Renal cortical epithelial cell (primary cell): ENCODE data around the gene SESTD1. TPM values are rescaled to one million over a fixed set of nuclear protein-coding genes. Genes with fewer than 3 reads are reported as not detected.

Source experiments
- DNase-seq: peaks from one replicate; pipeline ENCODE4 v3.0.0-alpha.2; 2011; ENCODE audit warnings: low read depth
- total RNA-seq: library from RNA; depleted of rRNA; stranded (reverse); fragments of >200 nt; gene quantifications from 2 replicates; pipeline ENCODE4 v1.2.3, GENCODE V29; 2014

SESTD1 gene
- total RNA-seq, 1 donor from 2014 or later, result 51.1 TPM

DNA sequence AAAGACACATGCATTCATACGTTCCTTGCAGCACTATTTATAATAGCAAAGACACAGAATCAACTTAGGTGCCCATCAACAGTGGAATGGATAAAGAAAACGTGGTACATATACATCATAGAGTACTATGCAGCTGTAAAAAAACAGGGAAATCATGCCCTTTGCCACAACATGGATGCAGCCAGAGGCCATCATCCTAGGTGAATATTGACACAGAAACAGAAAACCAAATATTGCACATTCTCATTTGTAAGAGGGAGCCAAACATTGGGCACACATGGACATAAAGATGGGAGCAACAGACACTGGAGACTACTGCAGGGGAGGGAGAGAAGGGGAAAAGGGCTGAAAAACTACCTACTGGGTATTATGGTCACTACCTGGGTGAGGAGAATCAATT is 73.5 kb downstream of the SESTD1 start:
- no peak for DNase-seq

DNA sequence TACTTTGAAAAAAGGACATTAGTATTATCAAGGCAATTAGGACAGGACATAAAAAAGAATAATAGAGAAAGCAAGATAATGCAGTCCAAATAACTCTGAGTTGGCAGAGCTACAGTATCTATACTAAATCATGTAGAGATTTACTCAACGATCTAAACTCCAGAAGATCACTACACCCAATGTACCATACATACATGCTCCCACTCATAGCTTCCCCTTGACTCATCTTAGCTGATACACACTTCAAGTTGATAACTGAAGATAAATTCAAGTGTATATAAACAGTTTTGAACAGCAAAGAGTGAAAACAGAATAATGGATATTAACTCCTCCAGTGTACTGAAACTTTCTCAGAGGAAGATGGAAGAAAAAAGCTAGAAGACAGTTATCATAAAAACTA is 78.5 kb downstream of the SESTD1 start:
- no peak for DNase-seq

DNA sequence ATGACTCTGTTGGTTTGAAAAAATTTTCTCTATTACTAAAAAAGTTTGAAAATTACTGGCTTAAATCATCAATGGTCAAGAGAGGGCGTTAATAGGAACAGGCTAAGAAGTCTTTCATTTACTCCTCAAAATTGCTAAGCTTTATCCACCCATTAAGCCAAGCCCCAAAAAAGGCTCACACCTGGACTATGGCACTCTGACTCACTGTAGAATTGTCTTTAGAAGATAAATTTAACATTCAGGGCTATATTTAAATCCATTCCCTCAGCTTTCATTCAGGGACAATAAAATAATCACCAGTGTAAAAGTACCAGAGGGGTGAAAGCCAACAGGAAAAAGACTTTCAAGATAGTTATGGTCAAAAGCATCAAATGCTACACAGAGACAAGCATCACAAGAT is 80.0 kb downstream of the SESTD1 start:
- DNase-seq, result no peak

DNA sequence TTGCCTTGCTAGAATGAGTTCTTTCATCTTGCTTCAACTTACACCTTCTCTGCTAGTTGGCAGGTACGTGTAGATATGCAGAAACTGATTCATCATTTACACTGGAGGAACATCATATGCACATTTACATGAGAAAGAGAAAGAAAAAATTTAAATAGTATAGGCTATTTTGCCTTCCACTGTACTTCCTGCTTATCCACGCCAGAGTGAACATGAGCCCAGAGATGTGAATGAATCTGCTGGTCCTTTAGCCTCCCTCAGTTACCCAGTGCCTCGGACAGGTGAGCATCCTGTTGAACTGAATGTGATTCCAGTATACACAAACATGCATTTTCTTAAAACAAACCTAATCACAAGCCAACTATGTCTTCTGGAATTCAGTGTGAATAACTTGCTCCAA is 83.6 kb downstream of the SESTD1 start:
- no peak for DNase-seq

DNA sequence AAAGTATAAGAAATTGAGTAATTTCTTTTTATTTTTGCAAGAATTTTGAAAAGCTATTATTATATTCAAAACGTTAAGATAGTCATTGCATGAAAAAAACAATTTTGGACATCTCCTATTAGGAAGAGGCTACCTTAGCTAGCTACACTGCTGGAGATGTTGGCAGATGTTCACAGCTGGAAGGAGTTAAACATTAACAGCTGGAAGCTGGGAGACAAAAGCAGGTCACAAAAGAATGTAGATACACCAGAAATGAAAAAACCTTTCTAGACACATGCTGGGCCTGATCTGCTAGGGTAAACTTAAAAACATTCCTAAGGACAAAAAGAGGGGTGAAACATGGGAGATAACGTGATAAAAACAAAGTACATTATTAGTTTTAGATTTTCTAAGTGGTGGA is 84.4 kb downstream of the SESTD1 start:
- DNase-seq, result no peak

DNA sequence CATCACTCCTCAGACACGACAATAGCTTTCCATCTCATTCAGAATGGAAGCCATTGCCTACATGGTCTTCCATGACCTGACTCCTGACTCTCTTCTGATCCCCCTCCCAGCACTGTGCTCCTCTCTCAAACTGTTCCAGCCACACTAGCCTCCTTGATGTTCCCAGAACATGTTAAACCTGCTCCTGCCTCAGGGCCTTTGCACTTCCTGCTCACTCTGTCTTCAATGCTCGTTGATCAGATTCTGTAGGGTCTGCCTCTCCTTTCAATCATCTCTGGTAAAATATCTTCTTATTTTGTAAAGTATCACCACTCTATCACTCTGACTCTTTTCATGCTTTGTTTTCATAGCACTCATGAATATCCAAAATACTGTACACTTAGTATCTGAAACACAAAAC is 84.9 kb downstream of the SESTD1 start:
- DNase-seq, result no peak

DNA sequence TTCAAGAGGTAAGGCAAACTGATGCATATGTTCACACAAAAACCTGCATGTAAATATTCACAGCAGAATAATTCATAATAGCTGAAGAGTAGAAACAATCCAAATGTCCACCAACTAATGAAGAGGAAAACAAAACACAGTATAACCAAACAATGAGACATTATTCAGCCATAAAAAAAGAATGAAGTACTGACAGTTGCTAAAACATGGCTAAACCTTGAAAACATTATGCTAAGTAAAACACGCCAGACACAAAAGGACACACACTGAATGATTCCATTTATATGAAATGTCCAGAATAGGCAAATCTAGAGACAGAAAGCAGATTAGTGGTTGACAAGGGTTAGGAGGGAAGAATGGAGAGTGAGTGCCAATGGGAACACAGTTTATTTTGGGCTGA is 86.9 kb downstream of the SESTD1 start:
- no peak for DNase-seq

DNA sequence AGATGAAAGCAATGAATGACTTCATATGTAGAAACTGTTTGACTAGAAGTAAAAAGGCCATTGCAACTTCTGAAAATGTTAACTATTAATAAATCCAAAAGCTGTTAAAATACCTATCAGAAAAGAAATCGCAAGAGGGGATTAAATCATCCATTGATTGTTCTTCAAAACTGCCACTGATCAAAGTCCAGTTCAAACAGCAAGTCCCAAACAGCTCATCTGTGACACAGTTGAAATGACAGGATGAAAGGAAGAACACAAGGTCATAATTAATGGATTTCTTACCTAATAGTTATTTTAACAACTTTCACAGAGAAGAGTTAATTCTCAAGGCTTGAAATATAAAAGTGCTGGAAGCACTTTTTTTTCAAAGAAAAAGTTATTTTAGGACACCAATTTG is 90.4 kb downstream of the SESTD1 start:
- DNase-seq, result no peak

DNA sequence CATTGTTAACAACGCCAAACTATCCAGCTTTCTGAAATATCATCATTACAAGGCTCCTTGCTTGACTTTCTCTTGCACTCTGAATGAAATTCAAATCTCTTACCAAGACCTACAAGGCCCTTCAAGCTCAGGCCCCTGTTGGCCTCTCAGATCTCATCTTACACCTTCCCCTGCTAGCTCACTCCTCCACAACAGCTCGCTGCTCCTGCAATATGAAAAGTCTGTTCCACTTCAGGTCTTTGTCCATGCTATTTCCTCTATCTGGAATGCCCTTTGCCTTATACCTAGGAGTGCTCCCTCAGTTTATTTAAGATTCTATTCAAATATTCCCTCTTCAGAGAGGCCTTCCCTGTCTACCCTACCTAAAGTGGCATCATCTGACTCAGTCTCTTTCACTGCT is 91.7 kb downstream of the SESTD1 start:
- no peak for DNase-seq

DNA sequence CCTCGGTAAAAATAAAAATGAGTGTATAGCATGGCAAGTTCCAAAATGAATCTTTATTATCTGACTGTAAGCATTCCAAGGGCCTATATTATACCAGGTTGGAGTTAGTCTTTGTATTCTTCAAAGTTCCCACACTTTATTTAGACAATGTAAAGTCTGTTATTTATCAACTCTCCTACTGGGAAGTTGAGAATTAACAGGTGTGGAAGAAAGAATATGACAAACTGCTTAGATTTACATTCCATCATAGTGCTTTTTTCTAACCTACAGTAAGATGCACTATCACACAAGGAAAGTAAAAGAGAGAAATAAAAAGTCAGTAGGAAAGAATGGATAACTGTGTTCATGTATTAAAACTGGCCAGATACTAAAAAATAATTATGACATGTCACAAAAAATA is 93.3 kb downstream of the SESTD1 start:
- DNase-seq, result no peak

DNA sequence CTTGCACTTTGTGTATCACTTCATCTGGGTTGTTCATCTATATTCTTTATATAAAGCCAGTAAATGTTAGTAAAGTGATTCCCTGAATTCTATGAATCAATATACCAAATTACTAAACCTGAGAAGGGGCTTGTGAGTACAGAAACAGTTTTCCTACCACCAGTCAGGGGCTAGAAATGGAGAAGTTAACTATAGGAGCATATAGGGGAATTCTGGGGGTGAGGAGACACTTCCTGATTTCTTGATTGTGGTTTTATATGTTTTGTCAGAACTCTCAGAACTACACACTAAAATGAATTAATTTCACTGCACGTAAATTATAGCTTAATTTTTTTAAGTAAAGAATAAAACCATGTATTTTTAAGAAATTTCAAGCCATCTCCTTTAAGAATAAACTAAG is 93.7 kb downstream of the SESTD1 start:
- DNase-seq, result no peak

DNA sequence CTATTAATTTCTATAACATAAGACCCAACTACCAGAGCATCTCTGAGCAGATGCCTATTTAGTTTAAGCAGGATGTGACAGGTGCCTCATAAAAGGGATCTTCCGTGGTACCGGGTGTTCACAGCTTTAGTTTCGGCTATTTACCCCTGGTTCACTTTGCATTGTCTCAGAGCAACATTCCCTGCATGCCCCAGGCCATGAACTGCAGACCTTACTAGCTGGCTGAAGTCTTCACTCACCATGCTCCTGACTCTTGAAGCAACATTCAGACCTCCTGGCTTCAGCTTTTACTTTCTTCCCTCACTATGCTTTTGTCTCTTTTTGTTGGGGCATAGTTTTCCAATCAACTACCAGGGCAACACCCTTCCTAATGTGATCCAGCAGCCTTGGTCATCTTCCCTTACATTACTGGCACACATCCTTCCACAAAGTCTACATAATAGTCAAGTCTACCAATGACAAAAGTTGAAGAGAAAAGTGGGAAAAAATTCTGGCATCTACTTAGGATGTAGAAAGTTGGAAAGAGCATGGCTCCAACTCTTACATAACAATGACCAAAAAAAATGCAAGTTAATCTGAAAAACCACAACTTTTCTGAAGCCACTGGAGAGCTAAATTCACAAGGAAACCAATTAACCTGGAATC is 99.2 kb downstream of the SESTD1 start:
- no peak for DNase-seq

DNA sequence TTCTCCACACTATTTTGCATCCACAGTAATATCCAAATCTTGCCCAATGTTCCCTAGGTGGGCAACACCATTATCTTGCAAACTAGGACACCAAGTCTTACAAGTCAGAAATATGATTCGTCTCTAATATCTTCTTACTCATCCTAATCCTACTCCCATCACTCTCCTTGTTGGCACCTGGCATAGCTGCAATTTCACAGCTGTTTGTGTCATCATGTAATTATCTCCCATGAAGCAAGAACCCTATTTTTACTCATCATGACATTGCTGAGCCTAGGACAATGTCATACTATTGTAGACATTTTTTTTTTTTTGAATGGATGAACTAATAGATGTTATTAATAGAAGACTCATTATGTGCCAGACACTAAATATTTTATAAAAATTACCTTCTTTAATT is 123.4 kb downstream of the SESTD1 start:
- DNase-seq, result no peak

DNA sequence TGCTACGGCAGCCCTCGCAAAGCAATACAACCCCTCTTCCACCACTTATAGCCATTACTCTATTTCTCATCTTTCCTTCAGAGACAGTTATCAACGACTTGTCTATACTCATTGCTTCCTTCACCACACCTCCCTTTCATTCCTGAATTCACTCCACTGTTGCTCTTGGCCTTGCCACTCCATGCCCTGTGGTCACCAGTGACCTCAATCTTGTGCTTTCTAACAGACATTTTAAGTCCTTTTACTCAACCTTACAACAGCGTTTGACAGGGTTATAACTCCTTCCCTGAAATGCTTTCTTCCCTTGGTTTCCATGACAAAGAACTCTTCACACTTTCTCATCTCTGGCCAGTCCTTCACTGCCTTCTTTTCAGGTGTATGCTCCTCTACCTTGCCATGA is 124.1 kb downstream of the SESTD1 start:
- DNase-seq, result no peak

DNA sequence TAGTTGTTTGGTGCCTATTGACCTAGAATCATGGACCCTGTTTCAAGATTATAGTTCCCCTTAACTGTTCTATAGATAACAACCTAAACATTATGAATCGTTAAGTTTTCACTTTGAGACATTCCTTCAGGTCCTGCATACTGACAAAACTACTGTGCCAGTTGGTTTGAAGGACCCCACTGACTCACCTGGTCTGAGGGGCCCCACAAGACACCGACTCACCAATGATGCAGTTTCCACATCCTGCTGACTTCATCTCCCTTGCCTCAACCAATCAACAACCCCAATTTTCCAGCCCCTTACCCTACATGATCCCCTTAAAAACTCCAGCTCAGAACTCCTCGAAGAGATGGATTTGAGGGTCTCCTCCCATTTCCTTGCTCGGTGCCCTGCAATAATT is 125.1 kb downstream of the SESTD1 start:
- DNase-seq, result no peak

DNA sequence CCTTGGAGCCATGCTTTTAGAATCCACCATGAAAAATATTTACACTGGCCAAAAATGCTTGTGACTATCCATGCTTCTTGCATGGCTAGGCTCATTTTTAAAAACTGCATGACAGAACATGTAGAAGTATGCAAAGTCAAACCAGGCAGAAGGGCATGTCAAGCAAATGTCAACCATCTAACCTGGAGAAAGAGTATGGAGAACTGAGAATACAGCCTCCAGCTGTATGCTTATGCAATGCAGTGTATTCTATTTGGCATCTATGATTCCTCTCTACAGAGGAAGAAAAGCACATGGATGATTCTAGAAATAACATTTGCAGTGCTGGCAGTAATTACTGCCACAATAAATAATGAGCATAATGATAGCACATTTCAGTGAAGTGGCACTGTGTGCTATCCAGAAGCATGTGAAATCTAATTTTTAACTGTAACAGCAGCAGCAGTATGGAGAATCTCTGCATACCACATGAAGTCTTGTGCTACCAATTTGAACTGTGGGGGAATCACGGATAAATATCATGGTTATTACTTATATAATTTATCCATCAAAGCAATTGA is 127.4 kb downstream of the SESTD1 start:
- no peak for DNase-seq

DNA sequence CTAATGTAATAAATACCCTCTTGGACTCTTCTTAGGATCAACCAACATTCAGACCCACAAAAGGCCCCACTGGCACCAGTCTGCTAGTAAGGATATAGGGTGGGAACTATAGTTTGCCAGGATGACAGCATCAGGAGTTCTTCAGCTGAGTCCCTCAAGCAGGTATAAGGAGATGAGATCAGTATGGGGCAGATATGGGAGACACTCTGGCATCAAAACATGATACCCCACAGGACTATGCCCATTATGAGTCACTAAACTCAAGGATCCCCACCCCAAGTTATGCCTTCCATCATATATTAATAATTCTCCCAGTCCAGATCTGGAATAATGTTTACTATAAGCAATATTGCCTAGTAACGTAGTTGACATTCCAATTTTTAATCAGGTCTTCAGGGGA is 131.6 kb downstream of the SESTD1 start:
- DNase-seq, result no peak

DNA sequence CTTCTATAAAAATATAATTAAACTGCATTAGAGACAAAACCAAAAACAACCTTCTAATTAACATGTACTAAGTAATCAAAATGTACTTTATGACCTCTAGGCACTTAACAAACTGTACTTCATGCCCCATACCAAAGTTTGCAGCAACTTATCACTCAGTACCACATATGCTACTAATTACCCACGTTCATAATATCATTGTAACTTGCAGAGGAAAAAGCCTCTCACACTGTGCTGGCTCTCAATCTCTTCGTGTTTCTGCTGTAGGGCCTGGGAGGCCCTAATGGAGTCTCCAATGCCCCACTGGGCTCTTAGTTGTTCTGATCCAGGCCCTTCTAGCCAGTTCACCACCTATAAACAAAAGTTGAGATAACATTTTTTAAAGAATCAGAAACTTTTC is 132.6 kb downstream of the SESTD1 start:
- DNase-seq, result no peak

DNA sequence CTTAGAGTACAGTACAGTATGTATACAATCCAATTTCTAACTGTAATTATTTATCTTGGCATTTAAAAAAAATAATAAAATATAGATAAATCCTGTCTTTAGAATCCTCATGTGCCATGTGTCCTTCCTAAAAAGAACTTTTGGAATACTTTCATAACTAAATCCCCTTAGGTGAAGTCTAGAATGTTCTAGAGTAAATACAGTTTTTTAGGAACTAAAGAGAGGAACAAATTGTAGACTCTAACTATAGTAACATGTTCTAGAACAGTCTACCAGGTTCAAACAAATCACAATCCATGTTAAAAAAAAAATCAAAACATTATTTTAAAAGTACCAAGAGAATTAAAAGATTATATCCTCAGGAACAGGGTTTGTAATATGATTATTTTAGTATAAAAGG is 134.1 kb downstream of the SESTD1 start:
- no peak for DNase-seq

DNA sequence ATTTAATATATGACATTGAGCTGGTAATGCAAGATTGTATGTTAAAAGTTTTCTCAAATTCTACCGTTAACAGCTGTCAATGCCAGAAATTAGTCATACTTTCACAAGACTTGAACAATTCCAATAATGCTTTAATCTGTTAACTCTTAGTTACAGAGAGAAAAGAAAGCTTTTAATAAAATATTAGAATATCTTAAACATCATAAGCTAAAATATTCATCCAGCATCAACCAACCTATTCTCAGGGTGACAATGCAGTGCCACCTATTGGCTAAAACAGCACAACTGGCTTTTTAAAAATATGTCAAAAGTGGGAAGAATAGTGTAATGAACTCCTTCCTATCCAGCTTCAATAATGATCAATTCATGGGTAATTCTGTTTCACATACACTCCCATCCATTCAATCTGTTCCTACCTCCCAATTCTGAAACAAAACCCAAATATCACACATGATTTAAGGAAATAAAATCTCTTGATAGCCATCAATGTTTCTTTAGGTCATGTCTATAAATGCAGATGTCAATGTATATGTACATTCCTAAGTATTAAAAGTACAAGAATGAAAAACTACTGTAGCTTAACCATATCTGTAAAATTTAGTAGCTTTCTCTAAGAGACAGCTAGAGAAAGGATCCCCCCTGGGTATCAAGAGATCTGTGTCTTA is 134.9 kb downstream of the SESTD1 start:
- peak; percentile 22 for DNase-seq

DNA sequence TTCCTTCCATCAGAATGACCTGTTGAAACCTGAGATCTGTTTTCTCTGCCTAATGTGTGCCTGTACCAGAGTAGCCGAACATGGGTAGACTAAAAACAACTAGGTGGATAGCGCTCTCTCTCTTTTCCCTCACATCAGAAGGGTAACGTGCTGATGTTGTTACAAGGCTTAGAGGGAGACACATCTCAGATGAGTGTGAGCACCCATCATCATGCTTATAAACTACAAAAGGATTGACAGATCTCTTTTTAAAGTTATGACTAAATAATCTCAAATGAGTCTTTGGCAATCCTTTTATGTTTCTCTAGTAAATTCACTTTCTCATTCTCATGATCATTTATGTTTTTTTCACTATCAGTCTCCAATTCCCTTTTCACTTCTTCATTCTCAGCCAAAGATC is 139.2 kb downstream of the SESTD1 start:
- no peak for DNase-seq

DNA sequence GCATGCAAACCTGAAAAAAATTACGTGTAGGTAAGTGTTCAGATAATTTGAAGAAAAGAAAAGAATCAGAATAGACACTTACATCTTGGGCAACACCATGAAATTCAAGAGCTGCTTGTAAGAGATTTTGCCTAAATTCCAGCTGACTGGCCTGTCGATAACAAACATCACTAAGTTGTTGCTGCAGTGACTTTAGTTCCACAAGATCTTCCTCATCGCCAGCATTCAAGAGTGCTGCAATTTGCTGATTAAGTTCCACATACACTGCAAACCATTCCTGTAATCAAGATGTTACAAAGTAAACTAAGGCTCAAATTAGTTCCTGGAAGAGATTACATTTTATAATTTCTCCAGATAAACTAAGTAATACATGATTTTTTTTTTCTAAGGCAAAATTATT is 140.3 kb downstream of the SESTD1 start:
- no peak for DNase-seq

DNA sequence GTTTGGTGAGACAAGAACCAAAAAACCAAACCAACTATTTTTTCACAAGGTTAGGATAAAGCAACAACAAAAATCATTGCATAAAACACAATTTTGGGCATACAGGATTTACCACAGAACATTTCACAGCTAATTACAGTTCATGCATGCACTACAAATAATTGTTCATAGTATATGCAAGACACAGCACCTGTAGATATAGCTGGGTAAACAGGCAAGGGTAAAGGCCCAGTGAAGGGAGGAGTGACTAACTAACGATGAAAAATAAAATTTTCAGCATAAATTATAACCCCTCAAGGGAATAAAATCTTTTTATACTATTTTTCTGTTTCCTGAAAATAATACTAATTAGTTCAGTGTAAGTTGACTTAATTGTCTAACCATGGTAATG is 141.4 kb downstream of the SESTD1 start:
- no peak for DNase-seq

DNA sequence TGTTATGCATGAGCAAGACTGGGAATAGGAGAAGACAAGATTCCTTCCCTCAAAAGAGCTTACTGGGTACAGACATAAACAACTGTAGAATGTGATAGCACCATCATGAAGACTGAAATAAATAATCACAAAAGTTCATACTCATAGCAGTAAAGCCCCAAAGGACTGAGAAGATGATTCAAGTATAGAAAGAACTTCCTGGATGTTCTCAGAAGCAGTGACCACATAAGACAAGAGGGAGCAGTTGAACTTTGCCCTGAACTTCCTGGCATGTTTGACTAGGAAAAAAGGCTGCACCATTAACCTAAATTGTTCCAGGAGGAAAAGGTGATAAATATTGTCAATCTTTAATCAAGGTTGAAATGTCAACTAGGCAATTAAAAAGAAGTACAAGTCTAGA is 156.9 kb downstream of the SESTD1 start:
- peak; percentile 89 for DNase-seq
